Hematopoietic multipotent progenitor cell treated with erythropoietin and hydrocortisone succinate and interleukin-3 and kit ligand, for 4 days (in vitro differentiated cells): Measurements from ENCODE around the gene EIF1AY.
"Not testable (repeated sequence)": the region's sequence is repeated elsewhere in the genome, so short reads cannot be mapped to it uniquely, and the experiment has no call there.

Source experiments
- DNase-seq: peaks from one replicate; pipeline ENCODE4 v3.0.0-alpha.2; 2015

The EIF1AY gene, protein sequence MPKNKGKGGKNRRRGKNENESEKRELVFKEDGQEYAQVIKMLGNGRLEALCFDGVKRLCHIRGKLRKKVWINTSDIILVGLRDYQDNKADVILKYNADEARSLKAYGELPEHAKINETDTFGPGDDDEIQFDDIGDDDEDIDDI

DNA sequence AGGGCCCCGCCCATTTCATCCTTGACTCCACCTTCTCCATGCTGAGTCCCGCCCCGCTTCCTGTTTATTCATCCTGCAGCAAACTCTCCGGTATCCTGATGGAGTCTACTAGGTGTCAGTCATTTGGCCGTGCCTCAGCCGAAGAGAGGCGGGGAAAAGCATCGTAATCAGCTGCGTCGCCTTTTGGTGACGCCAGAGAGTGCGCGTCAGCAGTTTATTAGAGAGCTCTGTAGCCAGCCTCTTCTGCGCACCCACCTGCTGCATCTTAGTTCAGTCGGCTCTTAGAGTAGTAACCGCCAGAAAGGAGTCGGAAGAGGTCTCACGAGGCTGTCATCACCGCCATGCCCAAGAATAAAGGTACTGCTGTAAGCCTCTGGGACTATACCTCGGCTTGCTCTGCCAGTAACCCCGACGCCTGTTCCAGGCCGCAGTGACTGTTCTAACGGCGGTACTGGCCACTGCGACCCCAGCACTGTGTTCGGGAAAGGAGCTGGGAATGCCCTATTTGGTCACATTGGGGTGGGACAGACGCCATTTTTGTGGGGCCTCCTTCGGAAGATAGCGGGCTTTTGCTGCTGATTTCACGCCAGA, at the start of gene EIF1AY:
Gene EIF1AY (plus strand): TSS at position 246 of the 591 bp plus-strand sequence. CDS start 96 bp downstream, at position 342.
- DNase-seq: peak; percentile 97

DNA sequence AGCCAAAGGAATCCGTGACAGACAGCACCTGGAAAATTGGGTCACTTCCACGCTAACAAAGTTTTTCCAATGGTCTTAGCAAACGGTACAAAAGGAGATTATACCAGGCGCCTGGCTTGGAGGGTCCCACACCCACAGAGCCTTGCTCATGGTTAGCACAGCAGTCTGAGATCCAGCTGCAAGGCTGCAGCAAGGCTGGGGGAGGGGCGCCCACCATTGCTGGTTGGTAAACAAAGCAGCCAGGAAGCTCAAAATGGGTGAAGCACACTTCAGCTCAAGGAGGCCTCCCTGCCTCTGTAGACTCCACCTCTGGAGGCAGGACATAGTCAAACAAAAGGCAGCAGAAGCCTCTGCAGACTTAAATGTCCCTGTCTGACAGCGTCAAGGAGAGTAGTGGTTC, 47.1 kb upstream of the EIF1AY start:
- DNase-seq: no peak

DNA sequence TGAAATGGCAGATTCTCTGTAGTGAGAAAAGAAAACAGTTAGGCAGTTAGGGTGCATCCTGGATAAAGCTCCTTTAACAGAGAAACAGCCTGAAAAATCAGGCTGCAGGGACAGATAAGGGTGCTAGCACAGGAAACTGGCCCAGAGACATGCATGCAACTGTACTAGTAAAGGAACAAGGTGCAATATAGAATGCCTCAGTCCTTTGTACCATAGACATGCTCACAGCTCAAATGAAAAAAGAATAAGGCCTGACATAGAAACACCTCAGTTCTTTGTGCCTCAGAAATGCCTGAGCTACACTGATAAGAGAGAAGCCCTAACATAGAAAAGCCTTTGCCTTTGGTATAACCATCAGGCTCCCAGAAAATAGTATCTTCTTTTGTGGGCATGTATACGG, 37.4 kb upstream of the EIF1AY start:
- peak; percentile 72 for DNase-seq

DNA sequence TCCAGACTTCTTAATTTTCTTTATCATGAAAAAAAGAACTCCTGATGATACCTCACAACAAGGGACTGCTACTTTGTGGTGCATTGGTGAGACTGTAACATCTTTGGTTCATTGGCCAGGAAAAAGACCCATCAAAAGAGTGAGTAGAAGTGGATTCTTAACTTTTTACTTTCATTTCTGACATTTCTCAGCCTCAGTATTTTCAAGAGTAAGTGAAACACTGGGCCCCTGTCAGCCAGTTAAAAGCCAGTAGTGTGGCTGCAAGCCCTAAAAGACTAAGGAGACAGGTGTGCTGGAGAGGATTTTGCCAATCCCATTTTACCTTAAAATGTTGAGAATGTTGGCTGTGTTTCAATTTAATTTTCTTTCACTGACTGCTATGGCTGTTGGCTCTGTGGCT, 36.6 kb upstream of the EIF1AY start:
- no peak for DNase-seq

DNA sequence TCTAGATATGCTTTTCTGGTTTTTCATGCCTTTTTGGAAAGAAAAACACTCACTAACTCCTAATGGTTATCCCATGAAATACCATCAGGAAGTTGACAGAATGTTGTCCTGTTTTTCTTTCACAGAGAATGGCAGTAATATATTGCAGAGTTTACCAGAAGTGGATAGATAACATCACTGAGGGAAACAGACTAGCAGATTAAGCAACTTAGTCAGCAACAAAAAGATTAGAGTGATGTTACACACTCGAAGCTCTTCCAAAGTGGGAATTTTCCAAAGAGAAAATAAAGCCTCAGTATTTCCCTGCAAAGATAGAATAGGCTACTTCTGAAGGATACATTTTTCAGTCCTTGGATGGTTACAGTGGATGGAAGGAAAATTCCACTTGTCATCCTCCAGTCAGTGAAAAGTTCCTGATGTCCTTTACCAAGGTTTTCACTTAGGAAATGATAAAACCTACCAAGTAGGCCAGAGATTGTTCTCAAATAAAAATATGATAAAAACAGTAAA, 31.1 kb upstream of the EIF1AY start:
- no peak for DNase-seq

DNA sequence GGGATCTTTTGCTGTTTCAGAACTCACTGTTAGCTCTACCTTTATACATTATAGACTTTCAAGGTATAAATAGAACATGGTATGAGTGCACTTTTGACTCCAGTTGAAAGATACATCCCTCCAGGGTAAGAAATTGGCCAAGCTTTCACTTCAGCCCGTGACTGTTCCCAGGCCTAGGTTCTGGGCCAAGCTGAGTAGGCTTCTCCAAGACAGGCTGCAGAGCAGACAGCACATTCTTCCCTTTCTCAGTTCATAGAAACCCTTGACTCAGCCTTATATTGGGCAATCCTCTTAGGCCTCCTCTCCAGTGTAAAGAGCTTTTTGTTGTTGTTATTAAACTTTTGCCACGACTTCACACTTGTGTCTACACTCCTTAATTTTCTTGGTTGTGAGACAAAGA, 29.5 kb upstream of the EIF1AY start:
- DNase-seq: no peak

DNA sequence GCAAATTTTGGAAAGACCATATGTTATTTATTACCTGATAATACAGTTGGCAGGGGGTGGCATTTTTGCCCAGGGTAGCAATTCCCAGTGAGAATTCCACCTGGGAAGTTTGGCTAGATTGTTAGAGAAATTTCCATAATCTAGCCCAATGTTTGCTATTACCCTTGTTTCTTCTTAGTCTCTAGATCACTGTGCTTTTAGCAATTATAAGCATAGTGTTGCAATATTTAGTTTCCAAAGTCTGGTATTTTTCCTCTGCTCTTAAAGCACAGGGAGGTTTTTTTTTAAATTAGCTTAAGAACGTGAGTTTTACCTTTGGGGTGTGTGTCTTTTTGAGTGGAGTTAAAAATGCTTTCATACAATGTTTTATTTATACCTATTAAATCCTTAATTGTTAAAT, 26.3 kb upstream of the EIF1AY start:
- DNase-seq: no peak

DNA sequence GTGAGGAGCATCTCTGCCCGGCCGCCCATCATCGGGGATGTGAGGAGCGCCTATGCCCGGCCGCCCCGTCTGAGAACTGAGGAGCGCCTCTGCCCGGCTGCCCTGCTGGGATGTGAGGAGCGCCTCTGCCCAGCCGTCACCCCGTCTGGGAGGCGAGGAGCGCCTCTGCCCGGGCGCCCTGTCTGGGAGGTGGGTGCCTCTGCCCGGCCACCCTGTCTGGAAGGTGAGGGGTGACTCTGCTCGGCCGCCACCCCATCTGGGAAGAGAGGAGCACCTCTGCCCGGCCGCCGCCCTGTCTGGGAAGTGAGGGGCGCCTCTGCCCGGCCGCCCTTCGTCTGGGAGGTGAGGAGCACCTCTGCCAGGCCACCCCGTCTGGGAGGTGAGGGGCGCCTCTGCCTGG, 23.7 kb upstream of the EIF1AY start:
- no peak for DNase-seq

DNA sequence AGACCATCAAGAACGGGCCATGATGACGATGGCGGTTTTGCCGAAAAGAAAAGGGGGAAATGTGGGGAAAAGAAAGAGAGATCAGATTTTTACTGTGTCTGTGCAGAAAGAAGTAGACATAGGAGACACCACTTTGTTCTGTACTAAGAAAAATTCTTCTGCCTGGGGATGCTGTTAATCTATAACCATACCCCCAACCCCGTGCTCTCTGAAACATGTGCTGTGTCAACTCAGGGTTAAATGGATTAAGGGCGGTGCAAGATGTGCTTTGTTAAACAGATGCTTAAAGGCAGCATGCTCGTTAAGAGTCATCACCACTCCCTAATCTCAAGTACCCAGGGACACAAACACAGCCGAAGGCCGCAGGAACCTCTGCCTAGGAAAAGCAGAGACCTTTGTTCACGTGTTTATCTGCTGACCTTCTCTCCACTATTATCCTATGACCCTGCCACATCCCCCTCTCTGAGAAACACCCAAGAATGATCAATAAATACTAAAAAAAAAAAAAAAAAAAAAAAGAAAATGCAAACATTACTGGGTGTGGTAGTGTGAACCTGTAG, 22.7 kb upstream of the EIF1AY start:
- DNase-seq: not testable (repeated sequence)

DNA sequence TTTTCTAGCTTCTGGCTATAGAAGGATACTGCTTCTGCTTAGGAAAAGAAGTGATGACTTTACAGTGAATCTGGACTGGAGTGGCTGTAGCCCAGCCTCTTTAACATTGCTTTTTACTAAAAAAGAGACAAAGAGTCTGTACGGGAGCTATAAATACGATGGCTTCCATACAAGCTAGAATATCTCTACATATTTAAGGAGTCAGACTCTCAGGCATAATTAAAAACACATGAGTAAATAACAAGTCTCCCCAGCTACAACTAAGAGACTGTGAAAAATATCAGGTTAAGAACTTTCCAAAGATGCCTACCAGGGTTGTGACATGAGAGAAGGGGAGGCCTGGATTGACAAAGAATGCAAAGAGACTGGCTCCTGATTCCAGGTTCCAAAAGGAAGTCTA, 19.8 kb upstream of the EIF1AY start:
- DNase-seq: no peak

DNA sequence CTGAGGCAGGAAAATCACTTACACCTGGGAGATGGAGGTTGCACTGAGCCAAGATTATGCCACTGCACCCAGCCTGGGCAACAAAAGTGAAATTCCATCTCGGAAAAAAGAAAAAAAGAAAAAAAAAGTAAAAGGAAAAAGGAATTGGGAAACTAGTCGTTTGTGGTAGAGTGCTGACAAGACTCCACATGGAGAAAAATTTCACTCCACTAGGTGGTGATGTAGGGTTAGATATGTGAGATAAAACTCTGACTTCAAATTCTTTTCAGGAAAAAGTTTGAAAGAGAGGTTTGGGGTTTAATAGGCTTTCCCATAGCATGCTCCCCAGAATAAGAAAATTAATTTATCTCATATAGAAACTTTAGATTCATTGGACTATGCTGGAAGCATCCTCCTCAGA, 16.9 kb upstream of the EIF1AY start:
- DNase-seq: peak; percentile 70

DNA sequence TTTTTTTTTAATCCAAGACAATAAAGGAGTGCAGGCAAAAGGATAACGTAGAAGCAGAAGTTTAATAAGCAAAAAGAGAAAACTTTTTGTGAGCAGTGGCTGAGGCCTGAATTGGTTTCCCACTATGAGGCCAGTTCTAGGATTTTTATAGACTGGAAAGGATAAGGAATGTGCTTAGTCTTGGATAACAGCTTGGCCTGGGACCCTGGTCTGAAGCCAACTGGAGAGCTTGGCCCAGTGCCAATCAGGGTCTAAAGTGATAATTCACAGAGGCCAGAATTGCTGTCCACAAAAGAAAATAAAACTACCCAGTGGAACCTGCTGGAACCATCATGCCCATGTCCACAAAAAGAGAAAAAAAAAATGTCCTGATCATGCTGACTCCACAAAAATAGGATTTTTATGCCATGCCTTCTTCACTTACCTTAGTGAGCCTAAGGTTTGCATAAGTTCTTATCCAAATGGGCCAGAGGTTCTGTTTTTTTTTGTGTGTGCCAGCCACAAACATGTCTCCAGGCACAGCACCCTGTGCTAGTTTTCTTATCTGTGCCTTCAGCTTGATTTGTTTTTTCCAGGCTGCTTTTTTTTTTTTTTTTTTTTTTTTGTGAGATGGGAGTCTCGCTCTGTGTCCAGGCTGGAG, 15.6 kb upstream of the EIF1AY start:
- peak; percentile 64 for DNase-seq

DNA sequence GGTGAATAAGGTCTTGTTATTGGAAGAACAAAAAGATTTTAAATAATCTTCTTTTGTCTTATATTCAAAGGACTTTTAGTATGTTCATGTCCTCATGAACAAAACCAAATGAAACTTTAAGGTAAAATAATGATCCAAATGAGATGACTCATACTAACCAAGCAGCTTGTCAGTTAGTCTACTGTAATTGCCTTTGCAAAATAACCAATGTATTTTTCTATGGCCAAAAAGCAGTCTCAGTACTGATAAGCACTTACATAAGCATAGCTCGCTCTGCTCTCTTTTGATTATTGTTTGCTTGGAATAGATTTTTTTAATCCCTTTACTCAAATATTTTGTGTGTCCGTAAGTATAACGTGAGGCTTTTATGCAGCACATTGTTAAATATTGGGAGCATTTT, 4.3 kb upstream of the EIF1AY start:
- peak; percentile 44 for DNase-seq

DNA sequence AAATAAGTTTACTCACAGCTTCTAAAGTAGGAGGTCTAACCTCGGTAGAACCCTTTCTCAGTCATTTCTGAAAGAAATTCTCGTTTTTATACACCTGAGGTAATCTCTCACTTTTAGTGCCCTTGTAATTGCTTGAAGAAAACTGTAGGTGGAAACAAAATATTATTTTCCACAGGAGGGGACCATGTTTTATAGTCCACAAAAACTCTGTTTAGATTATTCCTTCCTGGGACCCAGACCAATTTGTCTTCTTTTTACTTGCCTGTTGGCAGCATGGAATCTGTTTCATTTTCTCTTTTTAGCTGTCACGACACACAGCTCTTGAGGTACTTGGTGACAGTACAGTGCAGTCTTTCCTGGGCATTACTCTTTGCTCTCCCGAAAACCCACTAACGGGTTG, 930 bp downstream of the EIF1AY start:
- peak; percentile 55 for DNase-seq

DNA sequence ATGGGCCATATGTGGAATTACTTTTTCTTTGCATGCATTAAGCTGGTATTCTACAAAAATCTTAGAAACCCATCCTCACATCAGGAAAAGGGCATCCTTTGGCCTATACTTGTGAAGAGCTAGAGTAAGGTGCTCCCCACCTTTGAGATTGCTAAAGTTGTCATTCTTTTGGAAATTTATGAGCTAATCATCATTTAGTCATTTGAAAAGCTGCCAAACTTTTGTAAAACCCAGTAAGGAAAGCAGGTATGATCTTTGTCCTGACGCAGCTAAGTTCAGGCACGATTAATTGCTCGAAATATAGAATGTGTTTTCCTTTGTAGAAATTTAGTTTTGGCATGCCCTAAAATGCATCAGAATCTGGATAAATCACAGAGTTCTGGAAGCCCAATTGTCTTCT, 2.6 kb downstream of the EIF1AY start:
- no peak for DNase-seq

DNA sequence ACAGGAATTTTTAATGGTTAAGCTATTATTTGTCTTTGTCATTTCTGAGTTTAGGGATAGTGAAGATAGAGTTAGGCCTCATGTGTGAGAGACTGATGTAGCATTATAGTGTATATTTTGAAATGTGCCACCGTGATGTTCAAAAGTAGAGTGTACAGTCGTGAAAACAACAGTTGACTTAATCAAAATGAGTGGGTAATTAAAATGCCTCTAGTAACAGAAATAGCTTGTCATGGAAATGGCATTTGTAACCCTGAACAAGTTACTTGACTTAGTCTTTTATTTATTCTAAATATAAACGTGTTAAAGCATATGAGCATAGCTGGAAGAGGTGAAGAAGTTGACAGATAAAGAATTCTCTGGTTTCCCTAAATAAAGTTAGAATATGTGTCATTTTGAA, 6.1 kb downstream of the EIF1AY start:
- DNase-seq: no peak

DNA sequence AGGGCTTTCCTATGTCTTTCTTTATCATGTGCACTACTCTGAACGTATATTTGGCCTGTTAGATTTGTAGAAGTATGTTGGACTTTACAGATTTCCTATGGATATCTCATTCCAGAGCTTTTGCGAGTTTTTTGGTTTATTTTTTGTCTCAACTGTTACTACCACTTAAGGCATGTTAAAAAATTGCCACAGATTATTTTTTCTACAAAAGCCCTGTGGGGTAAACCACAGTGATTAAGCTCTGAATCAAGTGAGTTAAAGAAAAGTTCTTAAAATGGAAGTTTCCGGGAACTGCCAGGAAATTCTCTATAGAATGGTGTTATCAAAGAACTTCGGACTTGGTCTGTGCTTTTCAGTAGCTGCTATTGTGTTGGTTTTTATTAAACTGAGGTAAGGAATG, 10.6 kb downstream of the EIF1AY start:
- DNase-seq: no peak
